ENCODE results near the gene SORCS2. TPM values are rescaled to one million over a fixed set of nuclear protein-coding genes. Genes with fewer than 3 reads are reported as not detected.
A peak's percentile ranks its signal among the peaks of the same experiment; 100 is the strongest.

The SORCS2 gene
- total and polyA plus RNA-seq, 2 of the 4 experiments (the other 2 are of a cell fraction): 0.36 to 0.62 TPM

DNA sequence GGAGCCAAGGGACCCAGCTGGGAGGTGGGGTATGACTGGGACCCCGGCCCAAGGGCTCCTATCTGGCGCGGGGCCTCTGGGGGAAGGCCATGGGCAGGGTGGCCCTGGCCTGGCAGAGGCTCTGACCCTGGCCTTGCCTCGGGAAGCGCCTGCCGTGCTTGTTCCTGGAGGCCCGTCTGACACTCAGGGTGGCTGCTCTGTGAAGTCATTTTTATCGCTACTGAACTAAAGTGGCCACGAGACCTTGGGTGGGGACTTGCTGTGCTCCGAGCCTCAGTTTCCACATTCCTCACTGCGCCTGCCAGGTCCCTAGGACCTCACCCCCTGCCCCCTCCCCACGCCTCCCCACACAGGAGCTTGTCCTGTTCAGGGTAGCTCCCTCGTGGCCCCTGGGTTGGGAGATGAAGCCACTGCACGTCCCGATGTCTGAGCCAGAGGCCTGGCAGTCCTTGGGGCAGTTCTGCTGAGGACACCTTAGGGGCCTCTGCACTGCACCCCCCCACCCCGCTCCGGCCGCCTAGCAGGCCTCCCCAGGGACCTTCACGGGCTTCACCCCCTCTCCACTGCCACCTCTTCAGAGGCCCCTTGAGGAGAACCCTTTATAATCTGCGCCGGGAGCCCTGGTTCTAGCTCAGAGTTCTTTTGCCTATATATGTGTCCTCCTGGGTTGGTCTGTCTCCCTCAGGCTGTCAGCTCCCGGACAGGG is 639 bp upstream of the SORCS2 start:
- Histone ChIP-seq H3K14ac (replicated peaks; ENCODE audit: low read depth, low read length) (no peak overlapping the region), H3K9me1 (ENCODE audit: insufficient read depth, low read length) (no peaks in the 10 kb centered on the region), H2BK120ac (ENCODE audit: low read depth, low read length) (no peak overlapping the region), H3K9ac (ENCODE audit: low read depth, low read length) (no peak overlapping the region), H4K20me1 (ENCODE audit: insufficient read depth, low read length) (peaks cover 3% of the 10 kb centered on the region; the same call in 1 of the 2 replicates), H2BK20ac (ENCODE audit: low read depth, low read length) (no peak overlapping the region), H2BK15ac (ENCODE audit: low read depth, low read length) (no peak overlapping the region), H4K8ac (ENCODE audit: low read depth in 2 of 2, low read length in 2 of 2) (no peak overlapping the region), H3K4me3 (ENCODE audit: insufficient read depth, low read depth, low read length) (no peak overlapping the region; the same call in 1 of the 2 replicates), H4K5ac (ENCODE audit: low read depth, low read length) (no peak overlapping the region), H3K23ac (ENCODE audit: low read depth, low read length) (no peak overlapping the region), H3K27ac (ENCODE audit: insufficient read depth, low read length) (no peak overlapping the region), H2BK5ac (ENCODE audit: low read depth, low read length, poor library complexity, severe bottlenecking) (no peak overlapping the region), H3K36me3 (ENCODE audit: control insufficient read depth, insufficient read depth, low read length) (no peaks in the 10 kb centered on the region), H3K27me3 (ENCODE audit: control insufficient read depth, insufficient read depth, low read length) (peaks cover 85% of the 10 kb centered on the region), H3K79me1 (ENCODE audit: low read depth in 1 of 2, low read length in 2 of 2) (no peaks in the 10 kb centered on the region), H3K56ac (ENCODE audit: extremely low read depth, insufficient read depth, low read length) (no peak overlapping the region), H3K9me3 (ENCODE audit: control insufficient read depth, insufficient read depth, low read length) (no peaks in the 10 kb centered on the region), H3K18ac (ENCODE audit: low read depth, low read length) (no peak overlapping the region), H2AK5ac (ENCODE audit: low read depth, low read length) (no peak overlapping the region), H4K91ac (ENCODE audit: insufficient read depth, low read depth, low read length) (no peak overlapping the region), H3K4ac (ENCODE audit: low read depth, low read length) (no peak overlapping the region), H3K4me2 (ENCODE audit: low read depth, low read length) (no peak overlapping the region; the same call in 1 of the 2 replicates), H3K4me1 (ENCODE audit: control insufficient read depth, insufficient read depth, low read length) (peaks cover 3% of the 10 kb centered on the region; the same call in 1 of the 2 replicates), H2AK9ac (replicated peaks; ENCODE audit: low read depth, low read length, poor library complexity) (no peak overlapping the region), H2AFZ (replicated peaks; ENCODE audit: low read length, poor library complexity) (peak overlapping the region; percentile 83)
- DNase-seq (no peak), ATAC-seq (ENCODE audit: low read depth) (no peak; the same call in 1 of the 2 replicates)
- BruUV-seq (replicated peaks): no TSS peak
- intact Hi-C loops (cut with micrococcal nuclease): loop anchor here (1.0 to 10.0 kb wide), 5 partner anchors 89 to 793 kb away; no protein-coding TSS in a partner anchor
- dilution Hi-C loops (cut with HindIII; ENCODE audit: low sequenced_read_pairs, unreplicated experiment): no loop called here
- ChIA-PET POLR2A (ENCODE audit: unreplicated experiment) (interaction anchor here (0.6 to 0.7 kb wide), 2 partner anchors 100 to 104 kb away, joined by 3 read pairs; no protein-coding TSS in a partner anchor), CTCF (interaction anchor here (0.9 to 1.1 kb wide), 3 partner anchors 15 to 142 kb away, joined by 3 to 5 read pairs (median 4); no protein-coding TSS in a partner anchor)
- 64% methylated on average over 11 of the region's 22 CpGs; no CpG with 5 or more reads in 1 of the 2 experiments for WGBS, 2 experiments (ENCODE audit: extremely low coverage in 2 of 2, insufficient read length in 1 of 2)
- in situ Hi-C loops (cut with MboI; ENCODE audit: low sequenced_read_pairs): loop anchor here (10.0 kb wide), 1 partner anchor 533 kb away; no protein-coding TSS in a partner anchor
- no peak for TF ChIP-seq MAZ (IDR thresholded peaks at IDR 0.05; ENCODE audit: borderline replicate concordance, low read depth, low read length)
- TF ChIP-seq CHD1 (IDR thresholded peaks at IDR 0.05; ENCODE audit: low read depth, low read length): no peak
- TF ChIP-seq, protein P1, sequence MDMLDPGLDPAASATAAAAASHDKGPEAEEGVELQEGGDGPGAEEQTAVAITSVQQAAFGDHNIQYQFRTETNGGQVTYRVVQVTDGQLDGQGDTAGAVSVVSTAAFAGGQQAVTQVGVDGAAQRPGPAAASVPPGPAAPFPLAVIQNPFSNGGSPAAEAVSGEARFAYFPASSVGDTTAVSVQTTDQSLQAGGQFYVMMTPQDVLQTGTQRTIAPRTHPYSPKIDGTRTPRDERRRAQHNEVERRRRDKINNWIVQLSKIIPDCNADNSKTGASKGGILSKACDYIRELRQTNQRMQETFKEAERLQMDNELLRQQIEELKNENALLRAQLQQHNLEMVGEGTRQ (IDR thresholded peaks at IDR 0.05; ENCODE audit: low read depth, low read length): no peak
- no peak for TF ChIP-seq MAFK (IDR thresholded peaks at IDR 0.05; ENCODE audit: low read depth, low read length)
- TF ChIP-seq BHLHE40 (IDR thresholded peaks at IDR 0.05; ENCODE audit: low read depth, low read length): no peak
- TF ChIP-seq, protein P2, sequence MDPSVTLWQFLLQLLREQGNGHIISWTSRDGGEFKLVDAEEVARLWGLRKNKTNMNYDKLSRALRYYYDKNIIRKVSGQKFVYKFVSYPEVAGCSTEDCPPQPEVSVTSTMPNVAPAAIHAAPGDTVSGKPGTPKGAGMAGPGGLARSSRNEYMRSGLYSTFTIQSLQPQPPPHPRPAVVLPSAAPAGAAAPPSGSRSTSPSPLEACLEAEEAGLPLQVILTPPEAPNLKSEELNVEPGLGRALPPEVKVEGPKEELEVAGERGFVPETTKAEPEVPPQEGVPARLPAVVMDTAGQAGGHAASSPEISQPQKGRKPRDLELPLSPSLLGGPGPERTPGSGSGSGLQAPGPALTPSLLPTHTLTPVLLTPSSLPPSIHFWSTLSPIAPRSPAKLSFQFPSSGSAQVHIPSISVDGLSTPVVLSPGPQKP (IDR thresholded peaks at IDR 0.05; ENCODE audit: borderline replicate concordance, low read depth, low read length): no peak
- TF ChIP-seq FOS (IDR thresholded peaks at IDR 0.05; ENCODE audit: low read depth, low read length): no peak
- TF ChIP-seq RFX5 (IDR thresholded peaks at IDR 0.05; ENCODE audit: low read depth, low read length): no peak
- no peak for TF ChIP-seq SMC3 (IDR thresholded peaks at IDR 0.05; ENCODE audit: low read depth, low read length)
- TF ChIP-seq POLR2A (IDR thresholded peaks at IDR 0.05; ENCODE audit: low read depth, low read length): no peak
- TF ChIP-seq NFE2L2 (IDR thresholded peaks at IDR 0.05; ENCODE audit: low read depth, low read length): no peak
- TF ChIP-seq, protein P3, sequence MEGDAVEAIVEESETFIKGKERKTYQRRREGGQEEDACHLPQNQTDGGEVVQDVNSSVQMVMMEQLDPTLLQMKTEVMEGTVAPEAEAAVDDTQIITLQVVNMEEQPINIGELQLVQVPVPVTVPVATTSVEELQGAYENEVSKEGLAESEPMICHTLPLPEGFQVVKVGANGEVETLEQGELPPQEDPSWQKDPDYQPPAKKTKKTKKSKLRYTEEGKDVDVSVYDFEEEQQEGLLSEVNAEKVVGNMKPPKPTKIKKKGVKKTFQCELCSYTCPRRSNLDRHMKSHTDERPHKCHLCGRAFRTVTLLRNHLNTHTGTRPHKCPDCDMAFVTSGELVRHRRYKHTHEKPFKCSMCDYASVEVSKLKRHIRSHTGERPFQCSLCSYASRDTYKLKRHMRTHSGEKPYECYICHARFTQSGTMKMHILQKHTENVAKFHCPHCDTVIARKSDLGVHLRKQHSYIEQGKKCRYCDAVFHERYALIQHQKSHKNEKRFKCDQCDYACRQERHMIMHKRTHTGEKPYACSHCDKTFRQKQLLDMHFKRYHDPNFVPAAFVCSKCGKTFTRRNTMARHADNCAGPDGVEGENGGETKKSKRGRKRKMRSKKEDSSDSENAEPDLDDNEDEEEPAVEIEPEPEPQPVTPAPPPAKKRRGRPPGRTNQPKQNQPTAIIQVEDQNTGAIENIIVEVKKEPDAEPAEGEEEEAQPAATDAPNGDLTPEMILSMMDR (conservative IDR thresholded peaks at IDR 0.05; ENCODE audit: low read depth, low read length): no peak
- no peak for TF ChIP-seq RCOR1 (IDR thresholded peaks at IDR 0.05; ENCODE audit: insufficient replicate concordance, low read length)
- TF ChIP-seq CEBPB (IDR thresholded peaks at IDR 0.05; ENCODE audit: low read depth, low read length): no peak
- TF ChIP-seq RAD21 (IDR thresholded peaks at IDR 0.05; ENCODE audit: low read length): no peak
